ENCODE results near the gene TRIP13.

GRCh38 chr5:952597-953271, 60.0 kb downstream of the TRIP13 start:
- TF ChIP-seq POLR2AphosphoS5 (IDR thresholded peaks at IDR 0.05; ENCODE audit: low read depth, low read length): no peak
- TF ChIP-seq, protein P1, sequence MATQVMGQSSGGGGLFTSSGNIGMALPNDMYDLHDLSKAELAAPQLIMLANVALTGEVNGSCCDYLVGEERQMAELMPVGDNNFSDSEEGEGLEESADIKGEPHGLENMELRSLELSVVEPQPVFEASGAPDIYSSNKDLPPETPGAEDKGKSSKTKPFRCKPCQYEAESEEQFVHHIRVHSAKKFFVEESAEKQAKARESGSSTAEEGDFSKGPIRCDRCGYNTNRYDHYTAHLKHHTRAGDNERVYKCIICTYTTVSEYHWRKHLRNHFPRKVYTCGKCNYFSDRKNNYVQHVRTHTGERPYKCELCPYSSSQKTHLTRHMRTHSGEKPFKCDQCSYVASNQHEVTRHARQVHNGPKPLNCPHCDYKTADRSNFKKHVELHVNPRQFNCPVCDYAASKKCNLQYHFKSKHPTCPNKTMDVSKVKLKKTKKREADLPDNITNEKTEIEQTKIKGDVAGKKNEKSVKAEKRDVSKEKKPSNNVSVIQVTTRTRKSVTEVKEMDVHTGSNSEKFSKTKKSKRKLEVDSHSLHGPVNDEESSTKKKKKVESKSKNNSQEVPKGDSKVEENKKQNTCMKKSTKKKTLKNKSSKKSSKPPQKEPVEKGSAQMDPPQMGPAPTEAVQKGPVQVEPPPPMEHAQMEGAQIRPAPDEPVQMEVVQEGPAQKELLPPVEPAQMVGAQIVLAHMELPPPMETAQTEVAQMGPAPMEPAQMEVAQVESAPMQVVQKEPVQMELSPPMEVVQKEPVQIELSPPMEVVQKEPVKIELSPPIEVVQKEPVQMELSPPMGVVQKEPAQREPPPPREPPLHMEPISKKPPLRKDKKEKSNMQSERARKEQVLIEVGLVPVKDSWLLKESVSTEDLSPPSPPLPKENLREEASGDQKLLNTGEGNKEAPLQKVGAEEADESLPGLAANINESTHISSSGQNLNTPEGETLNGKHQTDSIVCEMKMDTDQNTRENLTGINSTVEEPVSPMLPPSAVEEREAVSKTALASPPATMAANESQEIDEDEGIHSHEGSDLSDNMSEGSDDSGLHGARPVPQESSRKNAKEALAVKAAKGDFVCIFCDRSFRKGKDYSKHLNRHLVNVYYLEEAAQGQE (IDR thresholded peaks at IDR 0.05; ENCODE audit: insufficient read depth in 1 of 2, low read depth in 2 of 2, low read length in 2 of 2): no peak
- no peak for TF ChIP-seq TAF1 (IDR thresholded peaks at IDR 0.05; ENCODE audit: borderline replicate concordance, insufficient read depth, low read length)
- no peak for TF ChIP-seq FOXP2 (optimal IDR thresholded peaks at IDR 0.05; ENCODE audit: borderline replicate concordance, extremely low read depth, extremely low read length, insufficient read depth)
- TF ChIP-seq SIN3A (IDR thresholded peaks at IDR 0.05; ENCODE audit: borderline replicate concordance, insufficient read depth, low read length): no peak

All from PFSK-1 (cell line).